ENCODE measurements around the gene SOX10.
"Not testable (repeated sequence)": the region's sequence is repeated elsewhere in the genome, so short reads cannot be mapped to it uniquely, and the experiment has no call there.

- not testable (repeated sequence) for TF ChIP-seq CTCF (IDR thresholded peaks at IDR 0.05 in 4 of 5, conservative IDR thresholded peaks at IDR 0.05 in 1 of 5); POLR2A (IDR thresholded peaks at IDR 0.05)
Measured at GRCh38 chr22:37976022-37976421, 8.3 kb downstream of the SOX10 start.
